Right lobe of liver (tissue), 6 donors: ENCODE data around the gene PTPN1. TPM values are rescaled to one million over a fixed set of nuclear protein-coding genes. Genes with fewer than 3 reads are reported as not detected.

ENCODE experiments used
- ATAC-seq, 4 donors: fragments of 200-7000 bp; cut with Tn5 transposase; one replicate each; pipeline ENCODE4 v1.9.1; 2020; ENCODE audit warnings: mild to moderate bottlenecking in 4 of 4, moderate library complexity in 4 of 4
- DNase-seq, 3 donors: peaks; one replicate each; pipeline ENCODE4 v3.0.0-alpha.2; 2020
- H3K27ac ChIP-seq, 3 donors: fragments of 200-600 bp; one replicate each; pipeline ENCODE4 v1.8.0; 2022
- H3K27me3 ChIP-seq, 2 donors: fragments of 200-600 bp; one replicate each; pipeline ENCODE4 v1.8.0; 2022
- H3K36me3 ChIP-seq, 4 donors: fragments of 200-600 bp; sonication (generic) in 1 of 4; one replicate each; pipeline versions ENCODE4 v1.5.1 to v1.8.0; 2017 to 2022; ENCODE audit warnings: control low read depth in 1 of 4
- H3K4me1 ChIP-seq, 4 donors: fragments of 200-600 bp; sonication (generic) in 1 of 4; one replicate each; pipeline versions ENCODE4 v1.5.1 to v1.8.0; 2017 to 2022; ENCODE audit warnings: control low read depth in 1 of 4
- H3K4me3 ChIP-seq, 3 donors: fragments of 200-600 bp; one replicate each; pipeline ENCODE4 v1.8.0; 2022
- H3K9me3 ChIP-seq, 4 donors: fragments of 200-600 bp; sonication (generic) in 1 of 4; one replicate each; pipeline versions ENCODE4 v1.5.1 to v1.8.0; 2017 to 2022; ENCODE audit warnings: control low read depth in 1 of 4
- POLR2A ChIP-seq: fragments of 450-650 bp; IDR thresholded peaks from one replicate; pipeline ENCODE4 v1.6.1; 2017; ENCODE audit warnings: antibody characterized with exemption, mild to moderate bottlenecking
- WGBS: methylation state at CpG from one replicate; pipeline ENCODE4 v1.1.6; 2018; ENCODE audit warnings: low coverage, low lambda C conversion rate; ENCODE audit not compliant: insufficient coverage; ENCODE audit errors: missing lambda C conversion rate; 5-methylcytosine and 5-hydroxymethylcytosine counted together
- intact Hi-C, 2 donors: fragments of 100-400 bp; cut with DNase I; formaldehyde crosslinking; loops; one replicate each; pipeline versions ENCODE4 v1.11.2 to v1.14.1; 2022
- total RNA-seq, 6 experiments: library from RNA; depleted of rRNA in 2 of 6; stranded (reverse); fragments of >200 nt in 2 of 6; fragmentation: NEBNext Ultra II Directional in 3 of 6; extraction: Animal tissue kit (Norgen Biotek cat#: 25700) in 3 of 6; gene quantifications; one replicate each; pipeline versions ENCODE4 v1.1.0 to v1.2.4, GENCODE V29; 2016 to 2023
- TF ChIP-seq, protein P1 (sequence below), 4 donors: fragments of 200-600 bp in 3 of 4; fragments of 450-650 bp in 1 of 4; IDR thresholded peaks; one replicate each; pipeline versions ENCODE4 v1.5.1 to v1.8.0; 2016 to 2022; ENCODE audit warnings: antibody characterized with exemption in 4 of 4, mild to moderate bottlenecking in 2 of 4
- donor health status: DM: no; HTN: yes; CAD: no.
- donor health status: DM: no; HTN: no; CAD: no.
- donor health status: DM: no; HTN: no; CAD: no.
- donor health status: DM: no; HTN: yes; CAD: no.
- donor health status: DM: no; HTN: yes; CAD: no.

PTPN1 gene
- total RNA-seq, 6 experiments from 2014 or later = 9.5 to 14.9 (median 12.6) TPM

DNA sequence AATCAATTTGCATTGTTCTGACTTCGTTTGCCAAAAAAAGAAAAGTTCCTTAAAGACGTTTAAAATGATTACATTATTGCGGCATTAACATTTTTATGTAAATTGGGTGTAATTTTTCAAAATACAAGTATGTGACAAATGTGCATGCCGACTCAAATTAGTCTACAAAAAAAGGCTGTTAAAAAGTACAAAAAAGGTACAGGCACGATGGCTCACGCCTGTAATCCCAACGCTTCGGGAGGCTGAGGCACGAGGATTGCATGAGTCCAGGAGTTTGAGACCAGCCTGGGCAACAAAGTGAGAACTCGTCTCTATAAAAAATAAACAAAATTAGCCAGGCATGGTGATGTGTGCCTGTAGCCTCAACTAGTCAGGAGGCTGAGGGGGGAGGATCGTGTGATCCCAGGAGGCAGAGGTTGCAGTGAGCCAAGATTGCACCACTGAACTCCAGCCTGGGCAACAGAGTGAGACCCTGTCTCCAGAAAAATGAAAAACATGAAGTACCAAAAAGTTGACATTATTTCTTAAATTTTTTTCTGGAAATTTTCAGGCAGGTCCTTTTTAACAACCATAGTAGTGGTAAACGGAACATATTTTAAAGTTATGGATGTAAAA lies 90.2 kb downstream of the PTPN1 start:
- TF ChIP-seq, protein P1, sequence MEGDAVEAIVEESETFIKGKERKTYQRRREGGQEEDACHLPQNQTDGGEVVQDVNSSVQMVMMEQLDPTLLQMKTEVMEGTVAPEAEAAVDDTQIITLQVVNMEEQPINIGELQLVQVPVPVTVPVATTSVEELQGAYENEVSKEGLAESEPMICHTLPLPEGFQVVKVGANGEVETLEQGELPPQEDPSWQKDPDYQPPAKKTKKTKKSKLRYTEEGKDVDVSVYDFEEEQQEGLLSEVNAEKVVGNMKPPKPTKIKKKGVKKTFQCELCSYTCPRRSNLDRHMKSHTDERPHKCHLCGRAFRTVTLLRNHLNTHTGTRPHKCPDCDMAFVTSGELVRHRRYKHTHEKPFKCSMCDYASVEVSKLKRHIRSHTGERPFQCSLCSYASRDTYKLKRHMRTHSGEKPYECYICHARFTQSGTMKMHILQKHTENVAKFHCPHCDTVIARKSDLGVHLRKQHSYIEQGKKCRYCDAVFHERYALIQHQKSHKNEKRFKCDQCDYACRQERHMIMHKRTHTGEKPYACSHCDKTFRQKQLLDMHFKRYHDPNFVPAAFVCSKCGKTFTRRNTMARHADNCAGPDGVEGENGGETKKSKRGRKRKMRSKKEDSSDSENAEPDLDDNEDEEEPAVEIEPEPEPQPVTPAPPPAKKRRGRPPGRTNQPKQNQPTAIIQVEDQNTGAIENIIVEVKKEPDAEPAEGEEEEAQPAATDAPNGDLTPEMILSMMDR (IDR thresholded peaks at IDR 0.05) = no peak
- TF ChIP-seq POLR2A = no peak
- Histone ChIP-seq H3K4me3 (no peak overlapping the region), H3K27ac (no peak overlapping the region), H3K36me3 (no peaks in the 10 kb centered on the region), H3K9me3 (no peaks in the 10 kb centered on the region), H3K27me3 (no peaks in the 10 kb centered on the region), H3K4me1 (peaks cover 0 to 6% (median 2%) of the 10 kb centered on the region in 4 donors)
- ATAC-seq (no peak), DNase-seq (no peak)
- intact Hi-C loops = no loop called here
- WGBS = 79% methylated on average over 12 of the region's 12 CpGs

DNA sequence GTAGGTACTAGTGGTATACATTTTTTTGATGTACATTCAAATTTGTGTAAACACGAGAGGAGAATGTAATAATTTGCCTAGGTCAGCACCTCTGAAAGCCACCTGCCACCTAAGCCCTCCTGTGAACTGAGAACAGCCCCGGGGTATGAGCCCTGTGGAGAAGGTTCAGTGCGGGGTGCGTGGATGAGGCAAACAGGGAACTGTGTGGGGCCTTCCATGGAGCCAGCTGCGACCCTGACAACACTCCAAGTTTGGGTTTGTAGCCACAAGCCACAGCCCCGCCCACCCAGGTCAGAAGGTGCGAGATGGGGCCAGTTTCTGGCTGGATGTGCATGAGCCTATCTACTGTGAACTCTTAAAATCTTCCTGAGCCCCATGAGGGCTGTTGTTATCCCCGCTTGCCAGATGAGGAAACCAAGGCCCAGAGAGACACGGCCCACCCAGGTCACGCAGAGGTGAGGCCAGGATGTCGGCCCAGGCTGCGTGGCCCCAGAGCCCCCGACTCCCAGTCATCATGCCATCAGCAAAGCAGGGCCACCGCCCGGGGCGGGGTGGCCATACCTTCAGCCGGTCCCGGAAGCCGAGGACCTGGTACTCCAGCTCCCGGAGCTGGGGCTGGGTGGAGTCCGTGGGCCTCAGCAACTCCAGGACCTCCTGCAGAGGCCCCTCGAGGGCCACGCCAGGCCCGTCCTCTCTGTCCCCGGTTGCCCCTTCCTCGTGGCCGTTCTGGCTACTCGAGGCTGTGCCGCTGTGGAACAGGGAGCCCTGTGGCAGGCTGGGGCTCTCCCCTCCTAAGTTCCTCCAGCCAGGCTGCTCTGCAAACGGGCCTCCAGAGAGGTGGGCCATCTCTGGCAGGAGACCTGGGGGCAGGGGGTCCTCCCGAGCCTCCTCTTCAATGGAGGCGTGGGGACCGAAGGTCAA lies 91.6 kb downstream of the PTPN1 start:
- H3K36me3 ChIP-seq = no peaks in the 10 kb centered on the region
- no peak overlapping the region for H3K4me3 ChIP-seq
- 71% methylated on average over 1 of the region's 33 CpGs for WGBS
- ATAC-seq (peak in 1 of 4 donors; percentile 5), DNase-seq (no peak)
- no peaks in the 10 kb centered on the region for H3K9me3 ChIP-seq
- peaks cover 0 to 6% (median 2%) of the 10 kb centered on the region in 4 donors for H3K4me1 ChIP-seq
- intact Hi-C loops = no loop called here
- TF ChIP-seq, protein P1 (IDR thresholded peaks at IDR 0.05) = no peak
- TF ChIP-seq POLR2A = no peak
- H3K27me3 ChIP-seq = no peaks in the 10 kb centered on the region
- H3K27ac ChIP-seq = no peak overlapping the region

DNA sequence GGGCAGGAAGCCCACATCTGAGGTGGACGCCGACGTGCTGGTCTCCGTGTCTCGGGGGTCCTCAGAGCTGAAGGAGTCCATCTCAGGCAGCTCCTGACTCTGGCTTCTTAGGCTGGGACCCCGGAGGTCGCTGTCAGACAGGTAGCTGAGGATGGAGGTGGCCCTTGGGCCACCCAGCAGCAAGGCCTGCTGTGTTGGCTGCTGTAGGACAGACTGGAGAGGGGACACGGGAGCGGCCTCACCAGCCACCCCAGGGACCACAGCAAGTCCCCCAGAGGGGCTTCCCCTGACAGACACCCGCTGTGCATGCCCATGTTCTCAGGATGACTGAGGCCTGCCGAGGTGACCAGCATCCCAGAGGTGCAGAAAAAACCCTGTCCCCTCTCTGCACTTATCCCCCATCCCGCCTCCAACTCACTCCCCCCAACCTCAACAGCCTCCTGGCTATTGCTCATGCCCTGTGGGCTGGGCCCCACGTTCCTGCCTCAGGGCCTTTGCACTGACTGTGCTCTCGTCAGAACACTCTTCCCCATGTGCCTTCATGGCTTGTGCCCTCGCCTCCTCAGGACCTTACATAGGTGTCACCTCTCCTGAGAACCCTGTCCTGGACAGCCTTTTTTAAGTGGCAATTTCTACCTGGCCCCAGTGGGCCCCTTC lies 92.4 kb downstream of the PTPN1 start:
- Histone ChIP-seq H3K27me3 (no peaks in the 10 kb centered on the region), H3K9me3 (no peaks in the 10 kb centered on the region), H3K27ac (no peak overlapping the region), H3K4me3 (no peak overlapping the region), H3K36me3 (no peaks in the 10 kb centered on the region), H3K4me1 (peaks cover 0 to 6% (median 2%) of the 10 kb centered on the region in 4 donors)
- WGBS = 93% methylated on average over 5 of the region's 15 CpGs
- ATAC-seq (peak in 2 of 4 donors; percentile 6 to 9), DNase-seq (no peak)
- intact Hi-C loops = no loop called here
- TF ChIP-seq POLR2A = no peak
- TF ChIP-seq, protein P1 (IDR thresholded peaks at IDR 0.05) = no peak

DNA sequence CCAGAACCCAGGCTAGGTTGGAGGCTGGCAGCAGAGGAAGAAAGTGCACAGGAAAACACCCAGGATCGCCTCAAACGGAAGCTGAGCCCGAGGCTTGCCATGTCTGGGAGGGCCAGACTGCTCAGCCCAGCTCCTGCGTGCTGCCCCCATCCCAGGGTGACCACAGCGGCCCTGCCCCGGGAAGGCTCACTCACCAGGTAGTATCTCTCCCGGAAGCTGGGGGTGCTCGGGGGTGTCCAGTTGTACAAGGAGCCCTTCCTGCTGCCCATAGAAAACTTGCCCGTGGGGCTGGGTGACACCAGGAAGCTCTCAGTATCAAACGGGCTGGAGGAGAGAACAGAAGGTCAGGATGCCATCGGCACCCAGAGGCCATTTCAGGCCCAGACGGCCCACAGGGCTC lies 94.3 kb downstream of the PTPN1 start:
- no peak for ATAC-seq
- intact Hi-C loops = no loop called here
- no peak for DNase-seq
- H3K36me3 ChIP-seq = no peaks in the 10 kb centered on the region
- H3K4me3 ChIP-seq = no peak overlapping the region
- H3K4me1 ChIP-seq = peaks cover 0 to 3% (median 1%) of the 10 kb centered on the region in 4 donors
- WGBS = no CpG with 5 or more reads among the region's 12 CpGs
- no peaks in the 10 kb centered on the region for H3K27me3 ChIP-seq
- no peak for TF ChIP-seq POLR2A
- TF ChIP-seq, protein P1 (IDR thresholded peaks at IDR 0.05) = no peak
- no peak overlapping the region for H3K27ac ChIP-seq
- H3K9me3 ChIP-seq = no peaks in the 10 kb centered on the region
